ENCODE results near the gene AHRR.

The AHRR gene

GRCh38 chr5:389891-390622, 68.5 kb downstream of the AHRR start:
- no peak for DNase-seq (ENCODE audit: low read depth)
- no peak for TF ChIP-seq CTCF (IDR thresholded peaks at IDR 0.05; ENCODE audit: insufficient read depth, low read depth, low read length, missing control alignments)
- no peak overlapping the region for H3K4me3 ChIP-seq (ENCODE audit: low read depth, low read length)

- no peak overlapping the region for H3K4me3 ChIP-seq (ENCODE audit: low read depth, low read length)
- TF ChIP-seq CTCF (IDR thresholded peaks at IDR 0.05; ENCODE audit: insufficient read depth, low read depth, low read length, missing control alignments) = no peak
- DNase-seq (ENCODE audit: low read depth) = no peak
Observed at GRCh38 chr5:390623-391491, 69.3 kb downstream of the AHRR start.

- peak; percentile 98 for DNase-seq (ENCODE audit: low read depth)
- peak overlapping the region; percentile 45 for H3K4me3 ChIP-seq (ENCODE audit: low read depth, low read length)
- no peak for TF ChIP-seq CTCF (IDR thresholded peaks at IDR 0.05; ENCODE audit: insufficient read depth, low read depth, low read length, missing control alignments)
Observed at GRCh38 chr5:392431-392988, 71.0 kb downstream of the AHRR start.

GRCh38 chr5:393846-394275, 72.3 kb downstream of the AHRR start:
- DNase-seq (ENCODE audit: low read depth) = no peak
- peak overlapping the region; percentile 45 for H3K4me3 ChIP-seq (ENCODE audit: low read depth, low read length)
- no peak for TF ChIP-seq CTCF (IDR thresholded peaks at IDR 0.05; ENCODE audit: insufficient read depth, low read depth, low read length, missing control alignments)

GRCh38 chr5:394671-395155, 73.2 kb downstream of the AHRR start:
- DNase-seq (ENCODE audit: low read depth) = no peak
- H3K4me3 ChIP-seq (ENCODE audit: low read depth, low read length) = no peak overlapping the region
- no peak for TF ChIP-seq CTCF (IDR thresholded peaks at IDR 0.05; ENCODE audit: insufficient read depth, low read depth, low read length, missing control alignments)

- no peak overlapping the region for H3K4me3 ChIP-seq (ENCODE audit: low read depth, low read length)
- no peak for TF ChIP-seq CTCF (IDR thresholded peaks at IDR 0.05; ENCODE audit: insufficient read depth, low read depth, low read length, missing control alignments)
- DNase-seq (ENCODE audit: low read depth) = no peak
Observed at GRCh38 chr5:395156-395920, 73.8 kb downstream of the AHRR start.
